Brain microvascular endothelial cell (primary cell): Measurements from ENCODE around the gene NDUFAF8.

ENCODE experiments used
- DNase-seq: peaks from one replicate; pipeline ENCODE4 v3.0.0-alpha.2; 2020
- H3K27ac ChIP-seq: fragments of 250-450 bp; sonication (Bioruptor Pico); 2 replicates; pipeline ENCODE4 v1.5.1; 2020; ENCODE audit warnings: mild to moderate bottlenecking, moderate library complexity
- H3K27me3 ChIP-seq: fragments of 250-450 bp; sonication (Bioruptor Pico); replicated peaks from 2 replicates; pipeline ENCODE4 v1.5.1; 2020; ENCODE audit warnings: mild to moderate bottlenecking
- H3K36me3 ChIP-seq: fragments of 250-450 bp; sonication (Bioruptor Pico); replicated peaks from 2 replicates; pipeline ENCODE4 v1.5.1; 2020; ENCODE audit warnings: mild to moderate bottlenecking
- H3K4me3 ChIP-seq: 2 replicates; pipeline ENCODE4 v1.5.1; 2011; ENCODE audit warnings: low read depth, mild to moderate bottlenecking, control low read depth, low read length, moderate library complexity
- CTCF ChIP-seq: IDR thresholded peaks from 2 replicates; pipeline ENCODE4 v1.5.1; 2011; ENCODE audit warnings: low read depth, mild to moderate bottlenecking, moderate library complexity, low read length, control low read depth, inconsistent platforms; ENCODE audit errors: missing control alignments
- in situ Hi-C: cut with HindIII; loops from 2 replicates; pipeline ENCODE4 v1.10.0; 2017; ENCODE audit warnings: low sequenced_read_pairs, low pct_ligation_motif_present

Gene NDUFAF8

DNA sequence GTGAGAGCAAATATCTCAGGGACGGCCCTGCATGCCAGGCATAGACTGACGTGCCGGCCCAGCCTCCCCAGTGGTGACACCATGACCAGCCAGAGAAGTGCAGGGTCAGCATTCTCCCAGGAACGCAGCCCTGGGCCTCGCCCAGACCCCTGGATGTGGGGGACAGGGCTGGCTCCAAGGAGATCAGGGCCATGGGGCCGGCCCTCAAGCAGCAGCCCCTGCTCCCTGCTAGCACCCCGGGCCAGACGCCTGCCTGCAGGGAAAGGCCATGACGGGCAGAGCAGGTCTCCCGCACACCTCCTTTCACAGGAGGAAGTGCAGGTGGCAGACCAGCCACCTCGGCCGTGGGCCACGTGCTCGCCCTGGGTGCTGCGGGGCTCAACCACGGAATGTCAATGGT, 9.5 kb downstream of the NDUFAF8 start:
- Histone ChIP-seq H3K27me3 (no peaks in the 10 kb centered on the region), H3K4me3 (no peak overlapping the region), H3K27ac (no peak overlapping the region), H3K36me3 (peaks cover 8% of the 10 kb centered on the region)
- in situ Hi-C loops = no loop called here
- no peak for TF ChIP-seq CTCF
- no peak for DNase-seq

DNA sequence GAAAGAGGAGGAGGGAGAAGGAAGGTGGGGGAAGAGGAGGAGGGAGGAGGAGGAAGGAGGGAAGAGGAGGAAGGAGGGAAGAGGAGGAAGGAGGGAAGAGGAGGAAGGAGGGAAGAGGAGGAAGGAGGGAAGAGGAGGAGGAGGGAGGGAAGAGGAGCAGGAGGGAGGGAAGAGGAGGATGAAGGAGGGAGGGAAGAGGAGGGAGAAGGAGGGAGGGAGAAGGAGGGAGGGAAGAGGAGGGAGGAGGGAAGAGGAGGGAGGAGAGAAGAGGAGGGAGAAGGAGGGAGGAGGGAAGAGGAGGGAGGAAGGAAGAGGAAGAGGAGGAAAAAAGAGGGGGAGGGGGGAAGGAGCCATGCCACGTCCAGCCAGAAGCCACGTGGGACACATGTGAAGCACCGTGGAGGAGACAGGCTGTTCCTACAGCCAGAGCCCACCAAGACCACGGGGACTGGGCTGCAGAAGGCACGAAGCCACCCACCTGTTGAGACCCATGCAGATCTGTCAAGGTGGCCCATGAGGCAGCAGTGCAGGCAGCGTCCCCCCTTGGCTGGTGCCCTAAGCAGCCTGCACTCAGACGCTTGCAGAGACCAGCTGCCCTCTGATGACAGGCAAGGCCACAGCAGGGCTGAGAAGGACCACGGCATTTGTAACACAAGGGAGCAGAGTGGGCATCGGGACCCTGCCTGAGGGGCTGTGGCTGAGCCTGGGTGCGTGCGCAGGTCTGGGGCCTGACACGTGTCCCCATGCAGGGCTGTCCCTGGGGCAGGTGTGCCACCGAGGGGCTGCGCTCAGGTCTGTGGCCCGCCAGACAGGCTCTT, 10.3 kb downstream of the NDUFAF8 start:
- no peaks in the 10 kb centered on the region for H3K27me3 ChIP-seq
- H3K36me3 ChIP-seq = peaks cover 8% of the 10 kb centered on the region
- no peak overlapping the region for H3K27ac ChIP-seq
- no peak overlapping the region for H3K4me3 ChIP-seq
- in situ Hi-C loops = no loop called here
- DNase-seq = no peak
- TF ChIP-seq CTCF = no peak

DNA sequence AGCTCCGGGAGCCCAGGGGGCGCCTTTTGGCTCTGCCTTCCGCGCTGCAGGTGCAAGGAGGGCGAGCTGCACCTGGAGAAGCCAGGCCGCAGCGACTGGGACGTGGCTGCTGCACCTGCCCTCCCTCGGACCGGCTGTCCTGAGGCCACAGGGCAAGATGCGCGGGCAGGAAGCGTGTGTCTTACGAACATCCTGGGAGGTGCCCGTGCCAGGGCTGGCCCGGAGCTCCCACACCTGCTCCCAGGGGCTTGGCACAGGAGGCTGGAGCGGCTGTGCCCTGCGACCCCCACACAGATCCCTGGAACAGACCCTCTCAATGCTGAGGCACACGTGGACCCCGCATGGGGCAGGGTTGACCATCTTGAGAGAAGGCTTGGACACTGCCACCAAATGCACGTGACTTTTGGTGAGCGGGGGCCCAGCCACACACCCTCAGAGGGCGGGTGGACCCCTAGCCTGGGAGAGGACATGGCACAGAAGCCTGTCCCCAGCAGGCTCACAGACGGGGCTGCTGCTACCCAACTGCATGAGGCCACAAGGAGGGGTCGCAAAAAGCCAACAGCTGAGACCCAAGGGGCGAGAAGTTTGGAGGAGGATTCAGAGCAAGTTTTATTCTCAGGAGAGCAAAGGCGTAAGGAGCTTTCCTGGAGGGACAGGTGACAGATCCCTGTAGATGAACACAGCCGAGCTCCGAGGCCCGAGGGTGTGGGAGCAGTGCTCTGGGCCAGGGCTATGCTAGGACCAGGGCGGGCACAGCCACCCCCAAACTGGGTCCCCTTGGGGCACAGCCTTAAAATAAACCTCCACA, 11.4 kb downstream of the NDUFAF8 start:
- in situ Hi-C loops = no loop called here
- H3K36me3 ChIP-seq = peaks cover 8% of the 10 kb centered on the region
- DNase-seq = no peak
- TF ChIP-seq CTCF = no peak
- H3K27me3 ChIP-seq = no peaks in the 10 kb centered on the region
- no peak overlapping the region for H3K4me3 ChIP-seq
- H3K27ac ChIP-seq = no peak overlapping the region

- in situ Hi-C loops = no loop called here
- DNase-seq = no peak
- no peak for TF ChIP-seq CTCF
- Histone ChIP-seq H3K27me3 (no peaks in the 10 kb centered on the region), H3K4me3 (no peak overlapping the region), H3K27ac (no peak overlapping the region), H3K36me3 (peaks cover 8% of the 10 kb centered on the region)
Observed at GRCh38 chr17:81251094-81251708, 12.1 kb downstream of the NDUFAF8 start.

- H3K27ac ChIP-seq = no peak overlapping the region
- TF ChIP-seq CTCF = no peak
- H3K4me3 ChIP-seq = no peak overlapping the region
- in situ Hi-C loops = no loop called here
- H3K36me3 ChIP-seq = peaks cover 10% of the 10 kb centered on the region
- no peaks in the 10 kb centered on the region for H3K27me3 ChIP-seq
- DNase-seq = no peak
Observed at GRCh38 chr17:81251709-81252301, 12.7 kb downstream of the NDUFAF8 start.
